Upper lobe of right lung (tissue), 1 donor: ENCODE results near the gene SMARCA2. TPM values are rescaled to one million over a fixed set of nuclear protein-coding genes. Genes with fewer than 3 reads are reported as not detected.

Source experiments
- ATAC-seq: fragments of 200-7000 bp; cut with Tn5 transposase; one replicate; pipeline ENCODE4 v1.9.1; 2020; ENCODE audit warnings: mild to moderate bottlenecking, moderate library complexity
- DNase-seq: peaks from one replicate; pipeline ENCODE4 v3.0.0-alpha.2; 2020
- H3K27ac ChIP-seq: fragments of 200-600 bp; one replicate; pipeline ENCODE4 v1.8.0; 2022
- H3K27me3 ChIP-seq: fragments of 200-600 bp; one replicate; pipeline ENCODE4 v1.8.0; 2022; ENCODE audit warnings: mild to moderate bottlenecking
- H3K36me3 ChIP-seq: fragments of 200-600 bp; one replicate; pipeline ENCODE4 v1.8.0; 2022
- H3K4me1 ChIP-seq: fragments of 200-600 bp; one replicate; pipeline ENCODE4 v1.8.0; 2022
- H3K4me3 ChIP-seq: fragments of 200-600 bp; one replicate; pipeline ENCODE4 v1.8.0; 2022; ENCODE audit warnings: mild to moderate bottlenecking
- H3K9me3 ChIP-seq: fragments of 200-600 bp; one replicate; pipeline ENCODE4 v1.8.0; 2022
- CTCF ChIP-seq: fragments of 200-600 bp; IDR thresholded peaks from one replicate; pipeline ENCODE4 v1.8.0; 2022; ENCODE audit warnings: antibody characterized with exemption
- intact Hi-C: fragments of 100-400 bp; cut with DNase I; formaldehyde crosslinking; loops from one replicate; pipeline ENCODE4 v1.11.0; 2022
- total RNA-seq: library from RNA; stranded (reverse); fragmentation: NEBNext Ultra II Directional; extraction: Animal tissue kit (Norgen Biotek cat#: 25700); gene quantifications from one replicate; pipeline ENCODE4 v1.2.1, GENCODE V29; 2021
- donor health status: DM: no; HTN: yes; CAD: no; lungs with severe emphysema.

The SMARCA2 gene
- total RNA-seq, 1 donor from 2014 or later = 147 TPM

GRCh38 chr9:2072752-2073405 lies 57.7 kb downstream of the SMARCA2 start:
- Histone ChIP-seq H3K4me1 (no peaks in the 10 kb centered on the region), H3K9me3 (no peaks in the 10 kb centered on the region), H3K4me3 (no peak overlapping the region), H3K27ac (no peak overlapping the region), H3K27me3 (no peaks in the 10 kb centered on the region), H3K36me3 (peaks cover 95% of the 10 kb centered on the region)
- DNase-seq (no peak), ATAC-seq (no peak)
- intact Hi-C loops = no loop called here
- TF ChIP-seq CTCF = no peak

- Histone ChIP-seq H3K4me1 (no peaks in the 10 kb centered on the region), H3K27ac (no peak overlapping the region), H3K9me3 (no peaks in the 10 kb centered on the region), H3K27me3 (no peaks in the 10 kb centered on the region), H3K36me3 (peaks cover 94% of the 10 kb centered on the region), H3K4me3 (no peak overlapping the region)
- intact Hi-C loops = no loop called here
- no peak for TF ChIP-seq CTCF
- DNase-seq (no peak), ATAC-seq (no peak)
Observed at GRCh38 chr9:2082772-2083171, 67.6 kb downstream of the SMARCA2 start.

GRCh38 chr9:2083479-2083878 lies 68.3 kb downstream of the SMARCA2 start:
- Histone ChIP-seq H3K9me3 (no peaks in the 10 kb centered on the region), H3K27me3 (no peaks in the 10 kb centered on the region), H3K36me3 (peaks cover 94% of the 10 kb centered on the region), H3K27ac (no peak overlapping the region), H3K4me1 (no peaks in the 10 kb centered on the region), H3K4me3 (no peak overlapping the region)
- no peak for DNase-seq
- ATAC-seq = no peak
- intact Hi-C loops = no loop called here
- no peak for TF ChIP-seq CTCF

- H3K27me3 ChIP-seq = no peaks in the 10 kb centered on the region
- H3K27ac ChIP-seq = no peak overlapping the region
- peaks cover 92% of the 10 kb centered on the region for H3K36me3 ChIP-seq
- peak; percentile 39 for ATAC-seq
- DNase-seq = no peak
- no peak for TF ChIP-seq CTCF
- intact Hi-C loops = no loop called here
- no peak overlapping the region for H3K4me3 ChIP-seq
- no peaks in the 10 kb centered on the region for H3K4me1 ChIP-seq
- no peaks in the 10 kb centered on the region for H3K9me3 ChIP-seq
Observed at GRCh38 chr9:2085716-2086115, 70.6 kb downstream of the SMARCA2 start.

- Histone ChIP-seq H3K27ac (no peak overlapping the region), H3K27me3 (no peaks in the 10 kb centered on the region), H3K4me1 (no peaks in the 10 kb centered on the region), H3K36me3 (peaks cover 91% of the 10 kb centered on the region), H3K9me3 (no peaks in the 10 kb centered on the region), H3K4me3 (no peak overlapping the region)
- intact Hi-C loops = no loop called here
- DNase-seq (no peak), ATAC-seq (no peak)
- no peak for TF ChIP-seq CTCF
Observed at GRCh38 chr9:2086116-2086515, 71.0 kb downstream of the SMARCA2 start.

GRCh38 chr9:2086971-2087370 lies 71.8 kb downstream of the SMARCA2 start:
- H3K4me1 ChIP-seq = no peaks in the 10 kb centered on the region
- intact Hi-C loops = no loop called here
- ATAC-seq = no peak
- H3K9me3 ChIP-seq = no peaks in the 10 kb centered on the region
- no peak for DNase-seq
- no peak overlapping the region for H3K4me3 ChIP-seq
- H3K36me3 ChIP-seq = peaks cover 86% of the 10 kb centered on the region
- no peak overlapping the region for H3K27ac ChIP-seq
- no peaks in the 10 kb centered on the region for H3K27me3 ChIP-seq
- no peak for TF ChIP-seq CTCF
